CD14-positive monocyte (primary cell): Measurements from ENCODE around the gene SLC4A1AP. TPM values are rescaled to one million over a fixed set of nuclear protein-coding genes. Genes with fewer than 3 reads are reported as not detected.
"Not testable (repeated sequence)": the region's sequence is repeated elsewhere in the genome, so short reads cannot be mapped to it uniquely, and the experiment has no call there.

ENCODE experiments used
- DNase-seq, 3 donors: peaks; one replicate each; pipeline ENCODE4 v3.0.0-alpha.2; 2011 to 2022
- H2AFZ ChIP-seq: 2 replicates; pipeline ENCODE4 v1.6.0; 2012; ENCODE audit warnings: mild to moderate bottlenecking, low read depth, low read length, inconsistent platforms; ENCODE audit not compliant: insufficient read depth, poor library complexity, severe bottlenecking
- H3K27ac ChIP-seq, 2 donors: 1 replicate in 1 of 2; 2 replicates in 1 of 2; pipeline ENCODE4 v1.5.1; 2012 to 2013; ENCODE audit warnings: low read length in 2 of 2, control low read depth in 1 of 2, inconsistent platforms in 1 of 2, low read depth in 1 of 2, mild to moderate bottlenecking in 1 of 2
- H3K27me3 ChIP-seq, 2 donors: one replicate each; pipeline versions ENCODE4 v1.6.0 to v1.6.1; 2011 to 2013; ENCODE audit warnings: low read length in 2 of 2; ENCODE audit not compliant: control insufficient read depth in 2 of 2, insufficient read depth in 2 of 2
- H3K36me3 ChIP-seq, 2 donors: replicated peaks in 1 of 2; 1 replicate in 1 of 2; 2 replicates in 1 of 2; pipeline versions ENCODE4 v1.5.1 to v1.6.1; 2012 to 2013; ENCODE audit warnings: low read length in 2 of 2, control low read depth in 1 of 2, inconsistent platforms in 1 of 2, mild to moderate bottlenecking in 1 of 2; ENCODE audit not compliant: insufficient read depth in 2 of 2, control insufficient read depth in 1 of 2
- H3K4me1 ChIP-seq, 2 donors: 1 replicate in 1 of 2; 2 replicates in 1 of 2; pipeline versions ENCODE4 v1.5.1 to v1.6.1; 2012 to 2013; ENCODE audit warnings: low read length in 2 of 2, control low read depth in 1 of 2, inconsistent platforms in 1 of 2, mild to moderate bottlenecking in 1 of 2, moderate library complexity in 1 of 2; ENCODE audit not compliant: insufficient read depth in 2 of 2, control insufficient read depth in 1 of 2
- H3K4me2 ChIP-seq: replicated peaks from 2 replicates; pipeline ENCODE3; 2012; ENCODE audit warnings: low read length, moderate library complexity, mild to moderate bottlenecking; ENCODE audit not compliant: poor library complexity, severe bottlenecking; ENCODE audit errors: extremely low read depth
- H3K4me3 ChIP-seq, 3 experiments: fragments of 200-600 bp in 1 of 3; sonication (generic) in 1 of 3; replicated peaks in 1 of 3; 1 replicate in 2 of 3; 2 replicates in 1 of 3; pipeline ENCODE4 v1.5.1; 2011 to 2013; ENCODE audit warnings: low read length in 3 of 3, mild to moderate bottlenecking in 3 of 3, control low read depth in 2 of 3, low read depth in 2 of 3, inconsistent platforms in 1 of 3, moderate library complexity in 1 of 3
- H3K79me2 ChIP-seq: 2 replicates; pipeline ENCODE4 v1.6.0; 2012; ENCODE audit warnings: mild to moderate bottlenecking, control low read depth, inconsistent platforms, low read length, moderate library complexity; ENCODE audit not compliant: insufficient read depth
- H3K9ac ChIP-seq: 2 replicates; pipeline ENCODE4 v1.6.0; 2017; ENCODE audit warnings: low read length, mild to moderate bottlenecking; ENCODE audit not compliant: insufficient read depth, poor library complexity, severe bottlenecking
- H3K9me3 ChIP-seq, 2 donors: replicated peaks in 1 of 2; 1 replicate in 1 of 2; 2 replicates in 1 of 2; pipeline versions ENCODE4 v1.5.1 to v1.6.1; 2012 to 2013; ENCODE audit warnings: low read length in 2 of 2, control low read depth in 1 of 2; ENCODE audit not compliant: control insufficient read depth in 1 of 2, insufficient read depth in 1 of 2
- H4K20me1 ChIP-seq: 2 replicates; pipeline ENCODE4 v1.6.0; 2012; ENCODE audit warnings: mild to moderate bottlenecking, low read length, control low read depth, moderate library complexity; ENCODE audit not compliant: insufficient read depth
- H3K27ac Mint-ChIP-seq, 7 donors: one replicate each; pipeline ENCODE4 v1.8.0; 2020; ENCODE audit warnings: mild to moderate bottlenecking in 7 of 7, mixed read lengths in 7 of 7, moderate library complexity in 6 of 7, inconsistent platforms in 2 of 7
- H3K27me3 Mint-ChIP-seq, 3 donors: one replicate each; pipeline ENCODE4 v1.8.0; 2021 to 2022; ENCODE audit warnings: low read depth in 3 of 3, mild to moderate bottlenecking in 3 of 3, mixed read lengths in 3 of 3, moderate library complexity in 3 of 3, inconsistent platforms in 1 of 3
- H3K36me3 Mint-ChIP-seq, 2 donors: one replicate each; pipeline ENCODE4 v1.8.0; 2020; ENCODE audit warnings: mixed read lengths in 2 of 2, inconsistent platforms in 1 of 2, mild to moderate bottlenecking in 1 of 2
- H3K4me1 Mint-ChIP-seq: one replicate; pipeline ENCODE4 v1.8.0; 2020; ENCODE audit warnings: mild to moderate bottlenecking, mixed read lengths
- H3K4me3 Mint-ChIP-seq, 2 donors: one replicate each; pipeline ENCODE4 v1.8.0; 2020; ENCODE audit warnings: mild to moderate bottlenecking in 2 of 2, mixed read lengths in 2 of 2, moderate library complexity in 1 of 2
- H3K9me3 Mint-ChIP-seq, 7 donors: one replicate each; pipeline ENCODE4 v1.8.0; 2020 to 2022; ENCODE audit warnings: mixed read lengths in 7 of 7, mild to moderate bottlenecking in 6 of 7, moderate library complexity in 6 of 7, inconsistent platforms in 2 of 7
- WGBS: methylation state at CpG from one replicate; pipeline ENCODE4 v1.1.5; 2013; ENCODE audit warnings: missing lambda C conversion rate; ENCODE audit not compliant: insufficient coverage; 5-methylcytosine and 5-hydroxymethylcytosine counted together
- intact Hi-C, 2 donors: fragments of 100-400 bp; cut with micrococcal nuclease; formaldehyde crosslinking; loops; one replicate each; pipeline versions ENCODE4 v1.15.0 to v1.15.1; 2023
- polyA plus RNA-seq, 3 donors: library from polyadenylated mRNA; depleted of rRNA in 1 of 3; unstranded in 2 of 3; stranded (reverse) in 1 of 3; fragments of 300-500 nt in 2 of 3; fragments of >200 nt in 1 of 3; fragmentation: Illumina TruSeq in 2 of 3; gene quantifications; 1 replicate in 2 of 3; 2 replicates in 1 of 3; pipeline ENCODE4 v1.2.3, GENCODE V29; 2012 to 2021
- TF ChIP-seq, protein P1 (sequence below): fragments of 200-600 bp; IDR thresholded peaks from one replicate; pipeline ENCODE4 v1.8.0; 2022; ENCODE audit warnings: antibody characterized with exemption, mild to moderate bottlenecking

The SLC4A1AP gene
- polyA plus RNA-seq, 3 donors: 12.7 to 24.9 (median 18.3) TPM

DNA sequence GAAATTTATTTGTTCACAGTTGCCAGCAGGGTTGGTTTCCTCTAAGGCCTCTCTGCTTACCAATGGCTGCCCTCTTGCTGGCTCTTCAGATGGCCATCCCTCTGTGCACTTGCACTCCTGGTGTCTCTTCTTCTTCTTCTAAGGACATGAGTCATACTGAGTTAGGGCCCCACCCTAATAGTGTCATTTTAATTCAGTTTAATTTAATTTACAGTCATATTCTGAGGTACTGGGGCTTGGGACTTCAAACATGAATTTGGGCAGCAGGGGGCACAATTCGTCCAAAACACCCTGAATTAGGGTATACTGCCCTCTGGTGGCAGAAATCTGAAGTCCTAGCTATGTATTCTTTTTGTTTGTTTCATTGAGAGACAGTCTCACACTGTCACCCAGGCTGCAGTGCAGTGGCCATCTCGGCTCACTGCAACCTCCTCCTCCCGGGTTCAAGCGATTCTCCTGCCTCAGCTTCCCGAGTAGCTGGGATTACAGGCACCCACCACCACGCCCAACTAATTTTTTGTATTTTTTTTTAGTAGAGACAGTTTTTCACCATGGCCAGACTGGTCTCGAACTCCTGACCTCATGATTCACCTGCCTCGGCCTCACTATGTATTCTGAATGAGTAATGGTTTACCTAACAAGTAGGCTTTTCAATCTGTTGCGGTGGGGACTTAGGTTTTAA is 19.8 kb downstream of the SLC4A1AP start:
- Mint-ChIP-seq H3K27me3 (no peaks in the 10 kb centered on the region), H3K36me3 (peaks cover 69 to 84% of the 10 kb centered on the region in 2 donors), H3K4me1 (peaks cover 6% of the 10 kb centered on the region), H3K4me3 (no peak overlapping the region), H3K27ac (peak overlapping the region; percentile 23 to 89 (median 75)), H3K9me3 (no peaks in the 10 kb centered on the region)
- H3K4me2 ChIP-seq: no peak overlapping the region
- no peaks in the 10 kb centered on the region for H3K9me3 ChIP-seq
- H3K27me3 ChIP-seq: no peaks in the 10 kb centered on the region
- H3K4me3 ChIP-seq: no peak overlapping the region
- H3K79me2 ChIP-seq: no peaks in the 10 kb centered on the region
- H4K20me1 ChIP-seq: no peaks in the 10 kb centered on the region
- TF ChIP-seq, protein P1, sequence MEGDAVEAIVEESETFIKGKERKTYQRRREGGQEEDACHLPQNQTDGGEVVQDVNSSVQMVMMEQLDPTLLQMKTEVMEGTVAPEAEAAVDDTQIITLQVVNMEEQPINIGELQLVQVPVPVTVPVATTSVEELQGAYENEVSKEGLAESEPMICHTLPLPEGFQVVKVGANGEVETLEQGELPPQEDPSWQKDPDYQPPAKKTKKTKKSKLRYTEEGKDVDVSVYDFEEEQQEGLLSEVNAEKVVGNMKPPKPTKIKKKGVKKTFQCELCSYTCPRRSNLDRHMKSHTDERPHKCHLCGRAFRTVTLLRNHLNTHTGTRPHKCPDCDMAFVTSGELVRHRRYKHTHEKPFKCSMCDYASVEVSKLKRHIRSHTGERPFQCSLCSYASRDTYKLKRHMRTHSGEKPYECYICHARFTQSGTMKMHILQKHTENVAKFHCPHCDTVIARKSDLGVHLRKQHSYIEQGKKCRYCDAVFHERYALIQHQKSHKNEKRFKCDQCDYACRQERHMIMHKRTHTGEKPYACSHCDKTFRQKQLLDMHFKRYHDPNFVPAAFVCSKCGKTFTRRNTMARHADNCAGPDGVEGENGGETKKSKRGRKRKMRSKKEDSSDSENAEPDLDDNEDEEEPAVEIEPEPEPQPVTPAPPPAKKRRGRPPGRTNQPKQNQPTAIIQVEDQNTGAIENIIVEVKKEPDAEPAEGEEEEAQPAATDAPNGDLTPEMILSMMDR: peak; percentile 100
- H3K27ac ChIP-seq: peak overlapping the region in 1 of 2 donors; percentile 48
- DNase-seq: peak; percentile 88 to 91 (median 89)
- peaks cover 80 to 95% of the 10 kb centered on the region in 2 donors for H3K36me3 ChIP-seq
- 0% methylated on average over 1 of the region's 9 CpGs for WGBS
- no peak overlapping the region for H2AFZ ChIP-seq
- H3K4me1 ChIP-seq: no peaks in the 10 kb centered on the region
- H3K9ac ChIP-seq: no peak overlapping the region
- intact Hi-C loops: no loop called here

GRCh38 chr2:27685006-27685405 is 21.3 kb downstream of the SLC4A1AP start:
- H4K20me1 ChIP-seq, H3K4me1 ChIP-seq, H3K4me3 ChIP-seq, H3K27me3 ChIP-seq, H3K4me3 Mint-ChIP-seq, H3K27ac Mint-ChIP-seq, DNase-seq, H3K79me2 ChIP-seq, H3K27me3 Mint-ChIP-seq, H3K9me3 Mint-ChIP-seq, H3K9me3 ChIP-seq, H2AFZ ChIP-seq, H3K4me1 Mint-ChIP-seq, H3K9ac ChIP-seq, H3K4me2 ChIP-seq, intact Hi-C loops, H3K27ac ChIP-seq: not testable (repeated sequence)
- H3K36me3 ChIP-seq: peaks cover 81 to 94% of the 10 kb centered on the region in 2 donors
- peaks cover 66 to 83% of the 10 kb centered on the region in 2 donors for H3K36me3 Mint-ChIP-seq
- WGBS: no CpG with 5 or more reads among the region's 1 CpG
